CMK (cell line): ENCODE measurements around the gene RAB30.

Source experiments
- DNase-seq: peaks from one replicate; pipeline ENCODE4 v3.0.0-alpha.2; 2010; ENCODE audit warnings: low read depth

Gene RAB30

GRCh38 chr11:83070731-83071566 is 748 bp downstream of the RAB30 start:
- DNase-seq, result no peak

DNA sequence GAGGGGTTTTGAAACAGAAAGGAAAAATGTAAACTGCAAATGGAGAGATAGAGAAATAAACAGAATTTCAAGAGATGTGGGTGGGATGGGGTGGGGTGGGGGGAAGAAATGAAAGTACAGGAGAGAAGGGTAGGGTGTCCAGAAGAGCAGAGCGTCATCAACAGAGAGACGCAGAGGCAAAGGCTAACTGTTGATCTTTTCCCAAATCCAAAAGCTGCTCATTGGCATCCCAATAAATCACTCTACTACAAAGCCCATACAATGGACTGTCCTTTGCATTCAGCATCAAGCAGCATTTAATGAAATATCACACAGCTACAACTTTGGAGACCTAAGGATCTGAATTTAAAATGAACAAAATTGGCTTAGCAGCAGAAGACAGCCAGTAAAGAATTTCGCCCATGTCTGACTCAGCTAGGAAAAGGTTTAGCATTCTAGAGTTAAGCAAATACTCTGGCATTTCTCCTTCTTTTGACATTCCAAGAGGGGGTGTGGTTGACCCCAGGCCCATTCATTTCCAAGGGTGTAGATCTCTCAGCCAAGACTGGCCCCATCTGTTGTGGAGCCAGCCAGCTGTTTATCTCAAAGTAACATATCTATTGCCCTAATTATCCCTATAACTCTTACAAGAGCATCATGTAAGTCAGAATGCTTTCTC is 1.5 kb downstream of the RAB30 start:
- no peak for DNase-seq

DNA sequence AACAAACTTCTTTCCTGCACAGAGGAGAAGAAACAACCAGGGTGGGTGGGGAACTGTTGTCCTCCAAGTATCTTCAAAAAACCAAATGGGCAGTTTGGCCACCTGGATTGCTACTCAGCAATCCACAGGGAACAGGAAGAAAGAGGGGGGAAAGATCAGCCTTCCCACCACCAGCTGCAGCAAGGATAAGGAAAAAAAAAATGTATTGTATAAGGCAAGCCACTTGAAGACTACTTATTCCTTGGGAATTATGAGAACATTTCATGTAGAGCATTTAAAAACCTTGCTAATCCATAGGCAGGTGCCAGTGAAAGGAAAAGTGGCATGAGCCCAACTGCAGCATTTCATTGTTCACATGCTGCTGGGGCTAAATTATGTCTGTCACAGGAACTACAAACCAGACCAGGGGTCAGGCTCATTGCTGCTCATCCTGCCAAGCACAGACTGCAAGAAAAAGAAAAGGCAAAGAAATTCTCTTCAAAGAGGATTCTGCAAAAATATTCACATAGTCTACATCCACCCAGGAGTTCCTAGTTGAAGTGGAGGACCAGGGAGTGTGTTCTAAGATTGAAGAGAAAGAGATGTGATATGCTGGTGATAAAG is 2.2 kb downstream of the RAB30 start:
- DNase-seq, result no peak

DNA sequence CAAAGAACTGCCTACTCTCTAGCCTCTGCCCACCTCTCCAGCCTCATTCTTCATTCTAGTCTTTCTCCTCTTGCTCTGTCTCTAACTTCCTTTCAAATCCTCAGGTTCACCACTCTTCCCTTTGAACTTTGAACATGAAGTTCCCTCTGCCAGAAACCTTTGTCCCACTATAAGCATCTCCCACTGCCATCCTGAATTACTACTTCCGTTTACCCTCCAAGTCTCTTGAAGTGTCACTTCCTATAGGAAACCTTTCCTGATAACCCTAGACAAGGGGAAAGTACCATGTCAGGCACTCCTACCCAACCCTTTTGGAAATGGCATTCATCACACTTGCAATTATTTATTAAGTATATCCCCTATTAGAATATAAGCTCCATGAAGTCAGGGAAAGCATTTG is 3.1 kb downstream of the RAB30 start:
- DNase-seq, result no peak

- DNase-seq, result no peak
Observed at GRCh38 chr11:83064011-83064410, 7.7 kb downstream of the RAB30 start.

DNA sequence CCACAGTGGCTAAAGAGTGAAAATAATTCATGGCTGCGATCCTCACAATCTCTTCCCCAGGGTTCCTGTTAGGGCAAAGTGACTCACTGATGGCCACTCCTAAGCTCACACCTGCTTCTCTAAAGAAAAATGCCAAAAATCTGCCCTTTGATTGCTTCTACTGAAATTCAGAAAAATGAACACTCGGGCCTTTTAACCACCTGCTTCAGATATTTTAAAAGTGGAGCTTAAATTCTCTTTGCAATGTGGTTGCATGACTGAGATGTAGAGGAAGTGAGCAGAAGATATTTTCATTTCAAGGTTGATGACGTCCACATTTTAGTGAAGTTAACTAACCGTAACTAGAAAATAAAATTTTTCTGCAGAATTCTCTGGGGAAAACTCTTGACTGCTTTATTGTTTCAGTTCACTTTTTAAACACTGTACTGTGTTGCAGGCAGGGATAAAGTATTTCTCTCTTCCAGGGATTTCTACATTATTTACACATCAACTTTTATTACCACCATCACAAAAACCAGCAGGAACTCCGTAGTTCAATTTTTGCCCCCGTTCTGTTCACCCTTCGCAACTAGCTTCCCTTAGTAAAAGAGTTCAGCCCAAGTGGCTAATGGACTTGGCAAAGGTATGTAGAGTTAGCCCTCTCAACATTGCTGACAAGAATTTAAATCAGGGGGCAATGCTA is 8.5 kb downstream of the RAB30 start:
- no peak for DNase-seq

DNA sequence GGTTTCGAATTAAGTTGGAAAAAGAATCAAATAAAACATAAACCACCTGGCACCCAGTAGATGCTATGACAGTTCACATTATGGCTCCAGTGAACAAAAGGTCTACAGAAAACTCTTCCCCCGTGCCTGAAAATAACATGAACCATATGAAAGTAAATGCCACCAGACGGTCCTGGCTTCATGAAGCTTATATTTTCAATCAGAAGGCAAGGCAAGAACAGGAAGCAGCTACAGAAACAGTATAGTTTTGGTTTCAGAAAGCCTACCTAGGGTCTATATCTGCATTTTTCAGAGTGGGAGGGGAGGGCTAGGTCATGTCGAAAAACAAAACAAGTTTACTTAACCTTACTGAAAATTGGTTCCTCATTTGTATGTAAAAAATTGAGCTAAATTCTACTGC is 9.8 kb downstream of the RAB30 start:
- DNase-seq, result no peak

GRCh38 chr11:83060965-83061364 is 10.7 kb downstream of the RAB30 start:
- DNase-seq, result no peak

DNA sequence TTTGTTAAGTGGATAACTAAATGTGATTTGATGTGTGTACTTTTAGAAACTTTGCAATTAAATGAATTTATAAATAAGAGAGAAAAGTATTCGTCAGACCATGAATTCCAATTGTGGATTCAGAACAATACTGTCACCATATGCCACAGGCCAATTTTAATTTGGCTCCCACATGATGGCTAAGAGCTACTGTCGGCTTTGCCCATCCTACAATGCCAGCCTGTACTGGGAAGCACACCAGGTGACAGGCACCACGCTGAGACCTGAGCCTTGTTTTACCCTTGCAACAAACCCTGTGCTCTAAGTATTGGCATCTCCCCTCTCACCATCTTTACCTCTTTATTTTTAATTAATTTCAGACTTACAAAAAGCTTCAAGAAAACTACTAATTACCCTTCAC is 14.0 kb downstream of the RAB30 start:
- no peak for DNase-seq

DNA sequence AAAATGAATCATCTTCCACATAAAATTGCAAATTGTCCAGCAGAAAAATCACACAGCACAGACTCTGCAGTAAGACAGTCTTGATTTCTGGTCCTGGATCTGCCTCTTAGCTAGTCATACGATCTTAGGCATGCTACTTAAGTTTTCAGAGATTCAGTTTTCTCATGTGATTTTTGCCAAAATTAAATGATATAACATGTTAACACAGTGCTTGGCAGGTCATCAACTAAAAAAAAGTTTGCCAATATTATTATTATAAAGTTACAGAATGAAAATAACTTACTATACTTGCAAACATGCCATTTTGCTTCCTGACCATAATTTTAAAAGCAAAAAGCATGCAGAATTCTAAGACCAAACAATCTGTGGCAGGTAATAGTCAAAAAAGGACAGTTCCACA is 15.1 kb downstream of the RAB30 start:
- no peak for DNase-seq

- no peak for DNase-seq
Observed at GRCh38 chr11:83056204-83056603, 15.5 kb downstream of the RAB30 start.

DNA sequence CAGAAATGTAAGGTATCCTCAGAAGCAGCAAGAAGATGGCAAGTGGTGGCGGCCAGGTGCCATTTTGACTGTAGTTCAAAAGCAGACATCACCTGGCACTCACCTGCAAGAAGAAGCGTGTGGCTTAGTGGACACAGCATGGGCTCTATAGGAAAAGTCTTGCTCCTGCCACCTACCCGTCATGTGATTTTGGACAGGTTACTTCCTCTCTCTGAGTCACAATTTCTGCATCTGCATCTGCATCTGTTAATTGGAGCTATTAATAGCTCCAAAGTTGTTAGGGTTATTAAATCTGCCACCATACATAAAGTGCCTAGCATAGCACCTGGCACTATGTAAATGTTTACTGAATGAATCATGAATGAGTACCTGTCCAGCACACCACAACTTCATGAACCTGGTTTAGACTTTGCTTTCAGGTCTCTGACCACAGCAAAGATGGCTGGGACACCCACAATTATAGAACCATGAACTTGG is 16.8 kb downstream of the RAB30 start:
- DNase-seq, result no peak

DNA sequence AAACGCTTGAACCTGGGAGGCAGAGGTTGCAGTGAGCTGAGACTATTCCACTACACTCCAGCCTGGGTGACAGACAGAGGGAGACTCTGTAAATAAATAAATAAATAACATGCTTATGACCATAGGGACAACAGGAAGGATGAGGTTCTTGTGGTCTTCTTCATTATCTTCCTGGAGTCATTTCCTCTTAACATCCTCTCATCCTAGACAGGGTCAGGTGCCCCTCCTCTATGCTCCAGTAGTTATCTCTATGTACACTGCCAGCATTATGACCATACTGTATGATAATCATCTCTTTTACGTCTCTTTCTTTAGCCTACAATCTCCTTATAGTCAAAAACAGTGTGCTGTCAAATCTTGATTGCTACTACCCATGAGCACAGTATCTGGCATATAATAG is 17.7 kb downstream of the RAB30 start:
- peak; percentile 20 for DNase-seq

DNA sequence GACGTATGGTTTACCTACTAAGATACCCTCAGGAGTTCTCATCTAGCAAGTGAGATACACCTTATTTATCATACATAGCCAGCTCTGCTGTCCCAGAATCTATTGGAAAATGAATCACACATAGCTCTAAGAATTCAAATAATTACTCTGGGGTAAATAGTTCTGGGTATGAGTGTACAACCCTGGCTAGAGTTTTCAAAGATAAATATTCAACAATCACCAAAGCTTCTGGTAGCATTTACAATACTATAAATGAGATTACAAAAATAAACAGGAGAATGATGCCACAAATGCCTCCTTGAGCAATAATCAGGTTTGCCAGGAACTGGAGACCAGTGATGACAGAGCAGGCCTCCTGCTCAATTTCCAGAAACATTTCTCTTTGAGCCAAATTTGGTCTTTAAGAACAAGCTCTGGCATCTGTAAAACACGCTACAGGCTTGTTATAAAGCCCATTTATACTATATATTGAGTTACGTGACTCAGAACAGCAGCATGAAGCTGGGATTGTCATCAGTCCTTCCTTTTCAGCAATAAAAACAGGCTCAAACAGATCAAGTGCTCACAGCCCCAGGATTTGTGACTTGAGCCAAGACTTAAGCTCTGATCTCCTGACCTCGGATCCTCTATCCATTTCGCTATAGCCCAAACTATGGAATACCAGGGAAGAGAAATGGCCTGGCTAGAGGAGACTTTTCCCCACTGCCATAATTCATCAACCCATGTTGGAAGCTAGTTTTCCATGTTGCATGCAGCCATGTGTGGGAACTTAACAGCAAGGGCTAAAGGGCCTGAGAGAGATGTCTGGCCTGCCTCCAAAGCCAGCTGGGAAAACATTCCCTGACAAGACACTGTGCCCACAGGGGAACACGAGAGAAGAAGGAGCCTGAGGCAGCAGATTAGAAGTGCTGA is 19.7 kb downstream of the RAB30 start:
- DNase-seq, result no peak

DNA sequence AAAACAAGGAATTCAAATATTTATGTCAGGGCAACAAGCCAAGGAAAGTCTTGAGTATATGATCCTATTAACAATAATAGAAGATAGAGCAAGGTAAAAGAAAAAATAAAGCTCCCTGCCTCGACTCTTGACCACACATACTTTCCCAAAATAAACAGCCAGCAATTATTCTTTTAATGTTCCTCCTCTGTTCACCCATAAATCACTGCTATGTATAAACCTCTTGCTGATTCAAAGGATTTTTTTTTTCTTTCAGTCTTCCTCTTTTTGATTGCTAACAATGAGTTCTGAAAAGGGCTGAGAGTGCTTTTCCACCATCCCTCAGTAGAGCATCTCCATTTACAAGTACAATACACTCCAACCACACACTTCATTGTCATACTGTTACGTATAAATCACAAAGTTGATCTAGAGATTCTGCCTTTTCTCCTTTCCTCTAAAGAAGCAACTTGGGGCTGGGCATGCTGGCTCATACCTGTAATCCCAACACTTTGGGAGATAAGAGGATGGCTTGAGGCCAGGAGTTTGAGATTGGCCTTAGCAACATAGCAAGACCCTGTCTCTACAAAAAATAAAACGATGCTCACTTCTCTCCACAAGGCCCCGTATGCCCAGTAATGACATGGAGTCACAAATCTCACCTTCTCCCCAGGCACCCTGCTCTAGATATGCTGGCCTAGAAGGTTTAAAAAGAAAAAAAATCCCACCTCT is 24.0 kb downstream of the RAB30 start:
- DNase-seq, result no peak

DNA sequence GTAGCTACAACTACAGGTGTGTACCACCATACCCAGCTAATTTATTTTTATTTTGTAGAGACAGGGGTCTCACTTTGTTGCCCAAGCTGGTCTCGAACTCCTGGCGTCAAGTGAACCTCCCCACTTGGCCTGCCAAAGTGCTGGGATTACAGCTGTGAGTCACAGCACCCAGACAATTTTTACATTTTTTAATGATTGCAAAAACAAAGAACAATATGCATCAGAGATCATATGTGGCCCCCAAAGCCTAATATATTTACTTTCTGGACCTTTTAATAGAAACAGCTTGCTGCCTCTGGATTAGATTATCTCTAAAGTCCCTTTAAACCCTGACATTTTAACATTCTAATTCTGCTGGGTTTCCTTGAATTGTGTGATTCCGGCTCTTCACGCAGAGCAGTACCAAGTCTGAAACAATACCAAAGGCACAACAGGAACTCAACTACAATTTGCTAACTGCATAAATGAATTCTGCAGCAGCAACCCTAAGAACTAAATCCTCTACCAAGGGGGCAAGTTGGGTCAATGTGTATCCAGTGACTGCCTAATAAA is 25.0 kb downstream of the RAB30 start:
- no peak for DNase-seq

DNA sequence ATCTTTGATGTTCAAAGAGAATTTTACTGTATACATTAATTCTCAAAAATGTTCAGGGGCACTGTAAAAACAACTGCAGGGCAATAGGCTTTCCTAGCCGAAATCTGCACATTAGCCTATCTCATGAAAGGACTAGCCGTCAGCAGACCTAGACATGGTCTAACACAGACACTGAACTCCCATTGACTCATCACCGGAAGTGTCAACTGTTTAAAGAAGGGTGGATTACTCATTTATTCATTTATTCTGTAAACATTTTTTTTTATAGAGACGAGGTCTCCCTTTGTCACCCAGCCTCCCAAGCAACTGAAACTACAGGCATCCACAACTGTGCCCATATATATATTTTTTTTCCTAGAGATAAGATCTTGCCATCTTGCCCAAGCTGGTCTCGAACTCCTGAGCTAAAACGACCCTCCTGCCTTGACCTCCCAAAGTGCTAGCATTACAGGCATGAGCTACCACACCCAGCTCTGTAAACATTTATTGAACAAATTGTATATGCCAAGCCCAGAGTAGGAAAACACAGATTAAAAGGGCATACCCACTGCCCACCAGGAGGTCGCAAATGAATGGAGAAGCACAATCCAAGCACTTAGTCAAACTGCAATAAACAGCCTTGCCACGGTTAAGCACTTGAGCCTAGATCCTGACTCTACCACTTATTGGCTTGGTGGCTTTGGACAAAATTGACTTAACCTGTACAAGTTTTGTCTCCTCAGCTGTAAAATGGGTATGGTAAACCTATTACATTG is 26.6 kb downstream of the RAB30 start:
- no peak for DNase-seq

GRCh38 chr11:83042964-83043711 is 28.6 kb downstream of the RAB30 start:
- no peak for DNase-seq

DNA sequence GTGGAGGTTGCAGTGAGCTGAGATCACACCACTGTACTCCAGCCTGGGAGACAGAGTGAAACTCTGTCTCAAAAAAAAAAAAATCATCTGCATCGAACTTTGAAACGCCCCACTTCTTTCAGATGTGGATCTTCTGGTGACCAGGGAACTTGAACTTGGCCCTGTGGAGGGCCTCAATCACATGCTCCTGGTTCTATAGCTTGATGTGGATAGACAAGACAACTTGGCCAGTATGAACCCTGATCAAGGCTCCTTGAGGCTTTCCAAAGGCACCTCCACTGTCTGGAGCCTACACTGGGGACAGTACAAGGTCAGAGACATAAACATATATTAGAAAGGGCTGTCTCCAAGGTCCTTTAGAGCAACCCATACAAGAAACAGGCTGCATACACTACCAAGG is 30.6 kb downstream of the RAB30 start:
- DNase-seq, result no peak
